Testis (tissue), 2 donors: ENCODE data around the gene NRN1L.

Source experiments
- CTCF ChIP-seq, 3 experiments: fragments of 450-650 bp in 2 of 3; fragments of 200-600 bp in 1 of 3; sonication (generic) in 1 of 3; IDR thresholded peaks; one replicate each; pipeline ENCODE4 v1.5.1; 2016 to 2019; ENCODE audit warnings: antibody characterized with exemption in 3 of 3, mild to moderate bottlenecking in 2 of 3, moderate library complexity in 1 of 3
- POLR2A ChIP-seq: fragments of 450-650 bp; IDR thresholded peaks from one replicate; pipeline ENCODE4 v1.6.1; 2017; ENCODE audit warnings: antibody characterized with exemption, mild to moderate bottlenecking, moderate library complexity

GRCh38 chr16:67881621-67882161, 3.0 kb upstream of the NRN1L start:
- TF ChIP-seq CTCF (IDR thresholded peaks at IDR 0.05), result no peak
- no peak for TF ChIP-seq POLR2A
